A549 (cell line): ENCODE measurements around the gene DISP2. TPM values are rescaled to one million over a fixed set of nuclear protein-coding genes. Genes with fewer than 3 reads are reported as not detected.

Experiments used
- ATAC-seq, 2 experiments: fragments of 200-7000 bp in 1 of 2; fragments of >200 bp in 1 of 2; cut with Nextera tagmentation in 1 of 2; cut with Tn5 transposase in 1 of 2; 3 replicates each; pipeline versions ENCODE4 v1.8.0 to v1.9.1; 2018 to 2020; ENCODE audit warnings: mild to moderate bottlenecking in 1 of 2, moderate library complexity in 1 of 2
- CTCF ChIA-PET: fragments of 300-600 bp; sonication (Branson Sonifier 250); formaldehyde crosslinking; extraction: SDS; loops from one replicate; lab custom pipeline; 2021; ENCODE audit warnings: antibody characterized with exemption, inconsistent platforms; lab: Yijun Ruan, JAX
- POLR2A ChIA-PET: fragments of 350-600 bp; formaldehyde crosslinking; extraction: SDS; loops from one replicate; lab custom pipeline; 2021; ENCODE audit warnings: antibody characterized with exemption, inconsistent platforms; lab: Yijun Ruan, JAX
- DNase-seq, 2 experiments: peaks; one replicate each; pipeline versions ENCODE4 v3.0.0 to v3.0.0-alpha.2; 2011 to 2016; ENCODE audit warnings: low read depth in 1 of 2, low spot score in 1 of 2
- FAIRE-seq: peaks from 2 replicates; lab custom pipeline; 2011; peaks lifted over from hg19 to GRCh38; lab: Jason Lieb, UNC
- H3K27ac ChIP-seq, 2 experiments: fragments of >200 bp; sonication (Bioruptor Twin); formaldehyde crosslinking; 3 replicates each; pipeline ENCODE4 v1.5.1; 2016 to 2017
- H3K4me1 ChIP-seq: fragments of >200 bp; sonication (Bioruptor Twin); formaldehyde crosslinking; 3 replicates; pipeline ENCODE4 v1.6.1; 2016
- H3K4me2 ChIP-seq: fragments of >200 bp; sonication (Bioruptor Twin); formaldehyde crosslinking; 3 replicates; pipeline ENCODE4 v1.6.1; 2016
- H3K4me3 ChIP-seq: fragments of >200 bp; sonication (Bioruptor Twin); formaldehyde crosslinking; 3 replicates; pipeline ENCODE4 v1.5.1; 2016
- H3K9me3 ChIP-seq: fragments of >200 bp; sonication (Bioruptor Twin); formaldehyde crosslinking; 3 replicates; pipeline ENCODE4 v1.6.1; 2016
- BCL3 ChIP-seq: fragments of >200 bp; sonication (Bioruptor Twin); formaldehyde crosslinking; IDR thresholded peaks from 3 replicates; pipeline ENCODE4 v1.6.1; 2016
- CBX8 ChIP-seq: fragments of 200-600 bp; sonication (generic); IDR thresholded peaks from 2 replicates; pipeline ENCODE4 v1.6.1; 2016
- CHD2 ChIP-seq: fragments of 150-350 bp; IDR thresholded peaks from 2 replicates; pipeline ENCODE4 v1.6.1; 2014; ENCODE audit warnings: low read length; ENCODE audit not compliant: partially characterized antibody
- CTCF ChIP-seq: fragments of >200 bp; sonication (Bioruptor Twin); formaldehyde crosslinking; IDR thresholded peaks from 3 replicates; pipeline ENCODE4 v1.5.1; 2016
- E2F6 ChIP-seq: IDR thresholded peaks from 2 replicates; pipeline ENCODE4 v1.6.1; 2012; ENCODE audit warnings: low read depth, borderline replicate concordance
- EHF ChIP-seq: fragments of 250-450 bp; sonication (Bioruptor Pico); IDR thresholded peaks from 2 replicates; pipeline ENCODE4 v1.5.0; 2020; ENCODE audit warnings: mild to moderate bottlenecking
- EP300 ChIP-seq, 2 experiments: fragments of >200 bp; sonication (Bioruptor Twin); formaldehyde crosslinking; IDR thresholded peaks; 2 replicates in 1 of 2; 3 replicates in 1 of 2; pipeline ENCODE4 v1.6.1; 2016 to 2017
- ESRRA ChIP-seq: fragments of 150-350 bp; IDR thresholded peaks from 2 replicates; pipeline ENCODE4 v1.6.1; 2014; ENCODE audit warnings: mild to moderate bottlenecking, low read length, borderline replicate concordance
- HDAC2 ChIP-seq: fragments of 200-600 bp; sonication (generic); IDR thresholded peaks from 2 replicates; pipeline ENCODE4 v1.6.1; 2016
- HES2 ChIP-seq: fragments of >200 bp; sonication (Bioruptor Twin); formaldehyde crosslinking; IDR thresholded peaks from 2 replicates; pipeline ENCODE4 v1.6.1; 2016
- HEYL ChIP-seq: fragments of 250-450 bp; sonication (Bioruptor Pico); IDR thresholded peaks from 2 replicates; pipeline ENCODE4 v1.8.0; 2021; ENCODE audit warnings: mild to moderate bottlenecking, moderate library complexity
- HOXB5 ChIP-seq: fragments of 250-450 bp; sonication (Bioruptor Pico); IDR thresholded peaks from 2 replicates; pipeline ENCODE4 v1.5.0; 2020; ENCODE audit warnings: mild to moderate bottlenecking, moderate library complexity
- KDM1A ChIP-seq: fragments of 200-600 bp; sonication (generic); IDR thresholded peaks from 2 replicates; pipeline ENCODE4 v1.6.1; 2016; ENCODE audit warnings: low read depth, mild to moderate bottlenecking
- MAFK ChIP-seq: fragments of 450-650 bp; IDR thresholded peaks from 2 replicates; pipeline ENCODE4 v1.6.1; 2014; ENCODE audit not compliant: partially characterized antibody
- MAZ ChIP-seq: fragments of 150-350 bp; IDR thresholded peaks from 2 replicates; pipeline ENCODE4 v1.6.1; 2014; ENCODE audit warnings: antibody characterized with exemption, low read depth, low read length, borderline replicate concordance
- NFE2L2 ChIP-seq: fragments of 150-350 bp; conservative IDR thresholded peaks from 2 replicates; pipeline ENCODE4 v1.6.1; 2014; ENCODE audit warnings: low read length
- NPAS2 ChIP-seq: fragments of 250-450 bp; sonication (Bioruptor Pico); IDR thresholded peaks from 2 replicates; pipeline ENCODE4 v1.8.0; 2022; ENCODE audit warnings: mild to moderate bottlenecking, moderate library complexity, borderline replicate concordance
- NR3C1 ChIP-seq: fragments of >200 bp; sonication (Bioruptor Twin); formaldehyde crosslinking; IDR thresholded peaks from 3 replicates; pipeline ENCODE4 v1.6.1; 2017
- POLR2A ChIP-seq: IDR thresholded peaks from 2 replicates; pipeline ENCODE4 v1.6.1; 2012; ENCODE audit warnings: mild to moderate bottlenecking, low read length
- RARB ChIP-seq: fragments of 250-450 bp; sonication (Bioruptor Pico); IDR thresholded peaks from 2 replicates; pipeline ENCODE4 v1.8.0; 2021; ENCODE audit warnings: mild to moderate bottlenecking, moderate library complexity
- RCOR1 ChIP-seq: fragments of 150-350 bp; IDR thresholded peaks from 2 replicates; pipeline ENCODE4 v1.6.1; 2014; ENCODE audit warnings: antibody characterized with exemption, low read length, low read depth
- RFX5 ChIP-seq: fragments of 450-650 bp; IDR thresholded peaks from 2 replicates; pipeline ENCODE4 v1.7.1; 2014; ENCODE audit warnings: antibody characterized with exemption, mild to moderate bottlenecking, moderate library complexity
- RNF2 ChIP-seq: fragments of 200-600 bp; sonication (generic); IDR thresholded peaks from 2 replicates; pipeline ENCODE4 v1.6.1; 2016; ENCODE audit warnings: low read depth, mild to moderate bottlenecking, antibody characterized with exemption, moderate library complexity, borderline replicate concordance
- SREBF2 ChIP-seq: fragments of 450-650 bp; IDR thresholded peaks from 2 replicates; pipeline ENCODE4 v1.6.1; 2014; ENCODE audit warnings: mild to moderate bottlenecking, moderate library complexity
- TFCP2L1 ChIP-seq: fragments of 250-450 bp; sonication (Bioruptor Pico); IDR thresholded peaks from 2 replicates; pipeline ENCODE4 v1.5.0; 2021; ENCODE audit warnings: mild to moderate bottlenecking
- ZC3H11A ChIP-seq: fragments of 450-650 bp; IDR thresholded peaks from 2 replicates; pipeline ENCODE4 v1.6.1; 2014; ENCODE audit warnings: antibody characterized with exemption, mild to moderate bottlenecking
- ZFP36 ChIP-seq: fragments of 450-650 bp; IDR thresholded peaks from 2 replicates; pipeline ENCODE4 v1.6.1; 2014; ENCODE audit warnings: borderline replicate concordance; ENCODE audit not compliant: partially characterized antibody
- ZNF302 ChIP-seq: fragments of 250-450 bp; sonication (Bioruptor Pico); IDR thresholded peaks from 2 replicates; pipeline ENCODE4 v1.9.0; 2021; ENCODE audit warnings: inconsistent platforms, mild to moderate bottlenecking, moderate library complexity
- ZSCAN20 ChIP-seq: fragments of 250-450 bp; sonication (Bioruptor Pico); IDR thresholded peaks from 2 replicates; pipeline ENCODE4 v1.8.0; 2022; ENCODE audit warnings: mild to moderate bottlenecking, moderate library complexity
- WGBS: methylation state at CpG from one replicate; pipeline ENCODE4 v1.1.6; 2017; ENCODE audit errors: missing lambda C conversion rate; 5-methylcytosine and 5-hydroxymethylcytosine counted together
- polyA plus RNA-seq, 4 experiments: library from polyadenylated mRNA; depleted of rRNA in 3 of 4; stranded (reverse); fragments of >200 nt; fragmentation: RNase III in 1 of 4; extraction: RNeasy Plus Mini Kit Qiagen cat#74134 plus additional on column Dnase treatment in 1 of 4; gene quantifications; 2 replicates in 3 of 4; 3 replicates in 1 of 4; pipeline ENCODE4 v1.2.3, GENCODE V29; 2011 to 2017

The DISP2 gene
- polyA plus RNA-seq, 2 of the 4 experiments (the other 2 are of a cell fraction): 0.26 to 0.56 TPM

GRCh38 chr15:40412095-40412759 is 54.2 kb downstream of the DISP2 start:
- CTCF ChIA-PET: interaction anchor here (1.6 to 5.2 kb wide), 3 partner anchors 9 to 74 kb away, joined by 5 to 27 read pairs (median 17); no protein-coding TSS in a partner anchor
- no peak for ATAC-seq
- FAIRE-seq: no peak
- no peak overlapping the region for H3K4me2 ChIP-seq
- no peak overlapping the region for H3K4me3 ChIP-seq
- no peaks in the 10 kb centered on the region for H3K4me1 ChIP-seq
- 87% methylated on average over 7 of the region's 7 CpGs for WGBS
- no peak for DNase-seq
- POLR2A ChIA-PET: no interaction called here
- H3K9me3 ChIP-seq: no peaks in the 10 kb centered on the region
- TF ChIP-seq HES2 (no peak), HDAC2 (no peak), ESRRA (no peak), NR3C1 (no peak), NPAS2 (CRISPR knock-in tag) (no peak), HEYL (CRISPR knock-in tag) (no peak), MAFK (no peak), KDM1A (no peak), MAZ (no peak), ZC3H11A (no peak), RARB (no peak), TFCP2L1 (CRISPR knock-in tag) (no peak), RNF2 (no peak), RCOR1 (no peak), NFE2L2 (no peak), ZFP36 (no peak)
- H3K27ac ChIP-seq: no peak overlapping the region

- Histone ChIP-seq H3K9me3 (no peaks in the 10 kb centered on the region), H3K27ac (no peak overlapping the region), H3K4me3 (no peak overlapping the region), H3K4me2 (no peak overlapping the region), H3K4me1 (no peaks in the 10 kb centered on the region)
- TF ChIP-seq RFX5 (no peak), SREBF2 (no peak)
- no peak for FAIRE-seq
- WGBS: 85% methylated on average over 9 of the region's 9 CpGs
- CTCF ChIA-PET: interaction anchor here (1.6 to 5.2 kb wide), 3 partner anchors 9 to 75 kb away, joined by 5 to 27 read pairs (median 17); no protein-coding TSS in a partner anchor
- POLR2A ChIA-PET: no interaction called here
- no peak for DNase-seq
- no peak for ATAC-seq
Measured at GRCh38 chr15:40413036-40413435, 55.0 kb downstream of the DISP2 start.

- no peak for ATAC-seq
- TF ChIP-seq POLR2A (no peak), NPAS2 (CRISPR knock-in tag) (no peak), EHF (CRISPR knock-in tag) (no peak), HOXB5 (CRISPR knock-in tag) (no peak)
- TF ChIP-seq, all 56 proteins: peak for 0
- FAIRE-seq (no peak), DNase-seq (no peak)
- Histone ChIP-seq H3K27ac (no peak overlapping the region), H3K9me3 (no peaks in the 10 kb centered on the region), H3K4me3 (no peak overlapping the region), H3K4me1 (no peaks in the 10 kb centered on the region), H3K4me2 (no peak overlapping the region)
- ChIA-PET CTCF (interaction anchor here (1.2 to 5.2 kb wide), 3 partner anchors 26 to 71 kb away, joined by 3 to 27 read pairs (median 4); partner anchors contain the start of gene BAHD1), POLR2A (no interaction called here)
- 81% methylated on average over 4 of the region's 7 CpGs for WGBS
Measured at GRCh38 chr15:40414816-40415215, 56.8 kb downstream of the DISP2 start.

GRCh38 chr15:40415226-40415625 is 57.2 kb downstream of the DISP2 start:
- DNase-seq (no peak), ATAC-seq (no peak), FAIRE-seq (no peak)
- Histone ChIP-seq H3K4me3 (no peak overlapping the region), H3K27ac (no peak overlapping the region), H3K4me2 (no peak overlapping the region), H3K4me1 (no peaks in the 10 kb centered on the region), H3K9me3 (no peaks in the 10 kb centered on the region)
- 87% methylated on average over 8 of the region's 10 CpGs for WGBS
- ChIA-PET POLR2A (no interaction called here), CTCF (interaction anchor here (1.2 to 1.7 kb wide), 2 partner anchors 25 to 42 kb away, joined by 3 to 4 read pairs; partner anchors contain the start of gene BAHD1)
- TF ChIP-seq EP300 (IDR thresholded peaks at IDR 0.05) (no peak), KDM1A (no peak), CTCF (no peak), ZSCAN20 (no peak), CBX8 (no peak), ESRRA (no peak), RFX5 (no peak), ZNF302 (CRISPR knock-in tag) (no peak), NR3C1 (no peak), E2F6 (no peak), ZC3H11A (no peak), CHD2 (no peak), RCOR1 (no peak), POLR2A (no peak), BCL3 (no peak)
